ENCODE data around the gene HEPN1. TPM values are rescaled to one million over a fixed set of nuclear protein-coding genes. Genes with fewer than 3 reads are reported as not detected.

HEPN1 gene
- polyA plus RNA-seq, 1 donor, result not detected

DNA sequence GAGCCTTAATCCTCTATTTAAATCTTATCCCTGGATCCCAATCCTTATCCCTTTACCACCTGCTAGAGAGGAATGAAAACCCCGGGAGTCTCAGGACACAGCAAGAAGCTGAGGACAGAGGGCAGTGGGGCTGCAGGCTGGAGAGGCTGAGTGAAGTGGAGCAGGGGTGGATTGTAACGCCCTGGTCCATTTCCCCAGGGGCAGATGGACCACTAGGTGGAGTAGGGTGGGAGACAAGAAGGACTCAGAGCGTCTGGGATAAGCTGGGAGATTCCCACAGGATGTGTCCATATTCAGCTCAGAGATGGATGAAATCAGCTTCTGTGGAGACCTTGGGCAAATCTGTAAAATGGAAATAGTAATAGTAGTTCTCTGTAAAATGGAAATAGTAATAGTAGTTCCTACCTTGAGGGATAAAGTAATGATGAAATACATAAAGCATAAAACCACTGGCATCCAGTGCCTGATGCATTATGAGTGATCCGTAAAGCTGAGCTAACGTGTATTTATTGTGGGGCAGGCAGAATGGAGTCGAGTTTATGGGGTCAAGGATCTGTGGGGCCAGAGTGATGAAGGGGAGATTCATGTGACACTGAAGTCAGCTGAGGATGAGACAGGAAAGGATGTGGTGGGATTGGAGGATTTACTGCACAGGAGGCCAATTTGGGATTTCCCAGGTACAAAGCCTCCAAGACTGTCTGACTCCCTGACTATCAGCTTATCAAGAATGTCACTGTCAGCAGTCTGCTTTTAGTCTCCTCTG is 19.5 kb upstream of the HEPN1 start:
- Histone ChIP-seq H3K27me3 (ENCODE audit: control insufficient read depth, insufficient read depth, low read length) (peaks cover 34% of the 10 kb centered on the region), H3K9me3 (ENCODE audit: control insufficient read depth, low read depth, low read length) (no peaks in the 10 kb centered on the region), H3K4me3 (ENCODE audit: low read length) (no peak overlapping the region), H3K4me1 (ENCODE audit: control insufficient read depth, insufficient read depth, low read length) (no peaks in the 10 kb centered on the region), H3K27ac (ENCODE audit: low read length) (no peak overlapping the region), H3K36me3 (ENCODE audit: control insufficient read depth, insufficient read depth, low read length) (no peaks in the 10 kb centered on the region)
- WGBS (ENCODE audit: insufficient coverage, low lambda C conversion rate), result no CpG with 5 or more reads among the region's 6 CpGs
- no peak for DNase-seq

DNA sequence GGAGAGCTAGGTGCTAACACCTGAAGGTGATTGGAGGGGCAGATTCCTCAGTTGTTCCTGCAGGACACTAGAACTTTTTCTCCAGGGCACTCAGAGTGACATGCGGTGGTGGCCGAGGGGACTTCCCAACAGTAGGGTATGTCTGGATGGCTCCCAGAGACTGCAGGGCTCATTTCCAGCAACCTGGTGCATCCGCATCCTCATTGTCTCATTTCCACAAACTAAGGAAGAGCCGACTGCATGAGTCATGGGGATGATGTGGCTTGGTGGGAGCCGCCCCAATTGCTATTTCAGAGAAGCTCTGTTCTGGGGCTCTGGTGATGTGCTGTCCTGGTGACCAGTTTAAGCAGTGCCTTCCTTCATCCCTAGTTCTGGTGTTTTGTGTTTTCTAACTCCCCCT is 18.6 kb upstream of the HEPN1 start:
- Histone ChIP-seq H3K36me3 (ENCODE audit: control insufficient read depth, insufficient read depth, low read length) (no peaks in the 10 kb centered on the region), H3K27ac (ENCODE audit: low read length) (no peak overlapping the region), H3K27me3 (ENCODE audit: control insufficient read depth, insufficient read depth, low read length) (peaks cover 34% of the 10 kb centered on the region), H3K4me1 (ENCODE audit: control insufficient read depth, insufficient read depth, low read length) (no peaks in the 10 kb centered on the region), H3K4me3 (ENCODE audit: low read length) (no peak overlapping the region), H3K9me3 (ENCODE audit: control insufficient read depth, low read depth, low read length) (no peaks in the 10 kb centered on the region)
- no peak for DNase-seq
- WGBS (ENCODE audit: insufficient coverage, low lambda C conversion rate), result no CpG with 5 or more reads among the region's 5 CpGs

DNA sequence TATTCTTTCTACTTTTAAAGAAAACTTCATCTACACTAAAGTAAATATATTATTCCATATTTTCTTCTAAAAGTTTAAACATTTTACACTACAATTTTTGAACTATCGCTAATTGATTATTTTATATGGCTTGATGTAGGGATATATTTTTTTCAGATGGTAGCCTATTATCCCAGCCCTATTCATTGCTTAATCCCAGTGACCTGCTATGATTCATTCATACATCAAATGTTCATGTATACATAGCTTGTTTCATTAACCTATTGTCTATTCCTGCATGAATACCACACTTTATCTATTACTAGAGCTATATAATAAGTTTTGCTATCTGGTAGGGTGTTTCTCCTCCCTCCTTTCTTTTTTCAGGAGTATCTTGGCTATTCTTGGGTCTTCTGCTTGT is 16.4 kb upstream of the HEPN1 start:
- no peak overlapping the region for H3K4me3 ChIP-seq (ENCODE audit: low read length)

DNA sequence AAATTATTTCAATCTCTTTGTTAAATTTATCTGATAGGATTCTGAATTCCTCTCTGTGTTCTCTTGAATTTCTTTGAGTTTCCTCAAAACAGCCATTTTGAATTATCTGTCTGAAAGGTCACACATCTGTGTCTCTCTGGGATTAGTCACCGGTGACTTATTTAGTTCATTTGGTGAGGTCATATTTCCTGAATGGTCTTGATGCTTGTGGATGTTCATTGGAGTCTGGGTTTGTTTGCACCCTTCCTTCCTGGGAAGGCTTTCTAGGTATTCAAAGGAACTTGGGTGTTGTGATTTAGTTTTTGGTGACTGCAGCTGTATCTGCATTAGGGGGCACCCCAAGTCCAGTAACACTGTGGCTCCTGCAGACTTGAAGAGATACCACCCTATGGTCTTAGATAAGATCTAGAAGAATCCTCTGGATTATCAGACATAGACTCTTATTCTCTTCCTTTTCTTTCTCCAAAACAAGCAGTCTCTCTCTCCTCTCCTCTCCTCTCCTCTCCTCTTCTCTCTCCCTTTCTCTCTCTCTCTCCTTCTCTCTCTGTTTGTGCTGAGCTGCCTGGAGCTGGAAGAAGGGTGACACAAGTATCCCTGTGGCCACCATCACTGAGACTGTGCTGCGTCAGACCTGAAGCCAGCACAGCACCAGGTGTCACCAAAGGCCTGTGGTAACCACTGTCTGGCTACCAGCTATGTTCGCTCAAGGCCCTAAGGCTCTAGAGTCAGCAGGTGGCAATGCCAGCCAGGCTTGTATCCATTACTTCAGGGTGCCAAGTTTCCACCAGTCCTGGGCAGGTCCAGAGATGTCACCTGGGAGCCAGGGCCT is 3.3 kb upstream of the HEPN1 start:
- no peak for DNase-seq
- no peak overlapping the region for H3K4me3 ChIP-seq (ENCODE audit: low read length)
- no peaks in the 10 kb centered on the region for H3K4me1 ChIP-seq (ENCODE audit: control insufficient read depth, insufficient read depth, low read length)
- H3K36me3 ChIP-seq (ENCODE audit: control insufficient read depth, insufficient read depth, low read length), result no peaks in the 10 kb centered on the region
- peaks cover 3% of the 10 kb centered on the region for H3K9me3 ChIP-seq (ENCODE audit: control insufficient read depth, low read depth, low read length)
- H3K27ac ChIP-seq (ENCODE audit: low read length), result no peak overlapping the region
- peaks cover 24% of the 10 kb centered on the region for H3K27me3 ChIP-seq (ENCODE audit: control insufficient read depth, insufficient read depth, low read length)
- no CpG with 5 or more reads among the region's 3 CpGs for WGBS (ENCODE audit: insufficient coverage, low lambda C conversion rate)

More for the DNA sequence above, 16.4 kb upstream of the HEPN1 start:
- no peaks in the 10 kb centered on the region for H3K36me3 ChIP-seq (ENCODE audit: control insufficient read depth, insufficient read depth, low read length)
- H3K9me3 ChIP-seq (ENCODE audit: control insufficient read depth, low read depth, low read length), result no peaks in the 10 kb centered on the region
- no peak overlapping the region for H3K27ac ChIP-seq (ENCODE audit: low read length)
- DNase-seq, result no peak
- WGBS (ENCODE audit: insufficient coverage, low lambda C conversion rate), result 88% methylated on average over 1 of the region's 1 CpG
- peaks cover 34% of the 10 kb centered on the region for H3K27me3 ChIP-seq (ENCODE audit: control insufficient read depth, insufficient read depth, low read length)
- H3K4me1 ChIP-seq (ENCODE audit: control insufficient read depth, insufficient read depth, low read length), result no peaks in the 10 kb centered on the region

DNA sequence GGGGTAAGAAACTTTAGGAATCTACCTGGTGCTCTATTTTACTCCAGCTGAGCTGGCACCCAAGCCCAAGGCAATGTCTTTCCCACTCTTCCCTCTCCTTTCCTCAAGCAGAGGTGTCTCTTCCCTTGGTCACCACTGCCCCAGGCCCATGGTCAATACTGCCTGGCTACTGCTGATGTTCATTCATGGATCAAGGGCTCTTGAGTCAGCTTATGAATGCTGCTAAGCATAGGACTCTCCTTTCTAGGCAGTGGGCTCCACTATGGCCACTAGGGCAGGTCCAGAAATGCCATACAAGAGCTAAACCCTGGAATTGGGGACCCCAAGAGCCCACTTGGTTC is 2.7 kb upstream of the HEPN1 start:
- Histone ChIP-seq H3K4me1 (ENCODE audit: control insufficient read depth, insufficient read depth, low read length) (peaks cover 1% of the 10 kb centered on the region), H3K9me3 (ENCODE audit: control insufficient read depth, low read depth, low read length) (peaks cover 3% of the 10 kb centered on the region), H3K36me3 (ENCODE audit: control insufficient read depth, insufficient read depth, low read length) (no peaks in the 10 kb centered on the region), H3K27me3 (ENCODE audit: control insufficient read depth, insufficient read depth, low read length) (peaks cover 26% of the 10 kb centered on the region), H3K4me3 (ENCODE audit: low read length) (no peak overlapping the region), H3K27ac (ENCODE audit: low read length) (no peak overlapping the region)
- no peak for DNase-seq

DNA sequence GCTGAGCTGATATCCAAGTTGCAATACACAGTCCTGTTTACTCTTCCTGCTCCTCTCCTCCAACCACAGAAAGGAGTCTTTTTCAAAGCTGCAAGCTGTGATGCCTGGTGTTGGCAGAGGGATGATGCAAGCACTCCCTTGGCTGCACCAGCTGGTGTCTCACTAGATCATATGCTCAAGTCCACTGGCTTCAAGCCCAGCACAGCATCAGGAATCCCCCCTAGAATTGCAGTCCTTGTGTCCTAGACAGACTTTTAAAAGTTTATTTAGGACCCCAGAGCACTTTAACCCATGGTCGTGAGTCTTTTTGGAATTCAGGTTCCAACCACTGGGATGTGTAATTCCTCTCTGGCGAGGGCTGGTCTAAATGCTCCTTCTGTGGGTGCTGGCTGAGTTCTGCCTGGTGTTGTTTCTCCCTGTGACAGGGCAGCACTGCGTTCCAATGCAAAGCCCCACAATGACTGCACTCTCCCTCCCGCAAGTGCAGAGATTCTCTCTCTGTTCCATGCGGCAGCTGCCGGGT is 1.9 kb upstream of the HEPN1 start:
- peaks cover 3% of the 10 kb centered on the region for H3K9me3 ChIP-seq (ENCODE audit: control insufficient read depth, low read depth, low read length)
- no peak for DNase-seq
- no peak overlapping the region for H3K27ac ChIP-seq (ENCODE audit: low read length)
- H3K27me3 ChIP-seq (ENCODE audit: control insufficient read depth, insufficient read depth, low read length), result peaks cover 34% of the 10 kb centered on the region
- no peaks in the 10 kb centered on the region for H3K36me3 ChIP-seq (ENCODE audit: control insufficient read depth, insufficient read depth, low read length)
- H3K4me1 ChIP-seq (ENCODE audit: control insufficient read depth, insufficient read depth, low read length), result peaks cover 4% of the 10 kb centered on the region
- H3K4me3 ChIP-seq (ENCODE audit: low read length), result no peak overlapping the region
- no CpG with 5 or more reads among the region's 6 CpGs for WGBS (ENCODE audit: insufficient coverage, low lambda C conversion rate)

DNA sequence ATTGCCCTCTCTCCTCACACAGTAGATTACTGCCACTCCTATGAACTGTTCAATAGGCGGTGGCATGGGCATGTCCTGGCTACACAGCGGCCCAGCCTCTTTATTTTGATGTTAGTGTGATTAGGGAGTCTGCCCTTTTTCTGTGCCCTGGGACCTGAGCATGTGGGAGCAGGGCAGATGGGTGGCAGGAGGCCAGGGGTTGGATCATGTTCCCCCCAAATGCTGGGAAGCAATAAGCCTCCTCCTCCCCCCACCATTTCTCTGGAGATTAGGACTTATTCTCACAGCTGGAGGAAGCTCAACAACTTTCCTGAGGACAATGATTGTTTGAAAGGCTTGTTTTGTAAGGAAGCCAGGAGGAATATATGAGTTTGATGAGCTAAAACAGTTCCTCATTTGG is 848 bp downstream of the HEPN1 start:
- Histone ChIP-seq H3K27ac (ENCODE audit: low read length) (no peak overlapping the region), H3K9me3 (ENCODE audit: control insufficient read depth, low read depth, low read length) (peaks cover 3% of the 10 kb centered on the region), H3K4me1 (ENCODE audit: control insufficient read depth, insufficient read depth, low read length) (peaks cover 4% of the 10 kb centered on the region), H3K27me3 (ENCODE audit: control insufficient read depth, insufficient read depth, low read length) (peaks cover 53% of the 10 kb centered on the region), H3K36me3 (ENCODE audit: control insufficient read depth, insufficient read depth, low read length) (no peaks in the 10 kb centered on the region), H3K4me3 (ENCODE audit: low read length) (no peak overlapping the region)
- no CpG with 5 or more reads among the region's 2 CpGs for WGBS (ENCODE audit: insufficient coverage, low lambda C conversion rate)
- no peak for DNase-seq

DNA sequence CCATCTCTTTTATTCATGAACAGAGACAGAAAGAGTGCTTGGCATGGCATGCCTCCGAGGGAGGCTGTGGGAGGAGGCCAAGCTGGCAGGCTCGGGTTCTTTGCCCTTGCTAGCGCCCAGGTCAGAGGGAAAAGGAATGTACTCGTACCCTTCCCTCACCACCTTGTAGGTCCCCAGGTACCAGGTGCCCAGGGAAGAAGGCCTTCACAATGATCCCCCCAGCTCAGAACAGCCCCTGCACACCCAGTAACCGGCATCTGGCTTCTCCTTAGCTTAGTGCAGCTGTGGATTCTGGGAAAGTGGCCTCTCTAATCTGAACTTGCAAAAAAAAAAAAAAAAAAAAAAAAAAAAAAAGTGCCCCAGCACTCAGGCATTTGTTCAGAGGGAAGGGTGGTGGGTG is 1.3 kb downstream of the HEPN1 start:
- WGBS (ENCODE audit: insufficient coverage, low lambda C conversion rate), result no CpG with 5 or more reads among the region's 5 CpGs
- H3K4me1 ChIP-seq (ENCODE audit: control insufficient read depth, insufficient read depth, low read length), result peaks cover 4% of the 10 kb centered on the region
- no peak for DNase-seq
- no peak overlapping the region for H3K4me3 ChIP-seq (ENCODE audit: low read length)
- H3K9me3 ChIP-seq (ENCODE audit: control insufficient read depth, low read depth, low read length), result peaks cover 3% of the 10 kb centered on the region
- H3K36me3 ChIP-seq (ENCODE audit: control insufficient read depth, insufficient read depth, low read length), result no peaks in the 10 kb centered on the region
- no peak overlapping the region for H3K27ac ChIP-seq (ENCODE audit: low read length)
- peaks cover 53% of the 10 kb centered on the region for H3K27me3 ChIP-seq (ENCODE audit: control insufficient read depth, insufficient read depth, low read length)

DNA sequence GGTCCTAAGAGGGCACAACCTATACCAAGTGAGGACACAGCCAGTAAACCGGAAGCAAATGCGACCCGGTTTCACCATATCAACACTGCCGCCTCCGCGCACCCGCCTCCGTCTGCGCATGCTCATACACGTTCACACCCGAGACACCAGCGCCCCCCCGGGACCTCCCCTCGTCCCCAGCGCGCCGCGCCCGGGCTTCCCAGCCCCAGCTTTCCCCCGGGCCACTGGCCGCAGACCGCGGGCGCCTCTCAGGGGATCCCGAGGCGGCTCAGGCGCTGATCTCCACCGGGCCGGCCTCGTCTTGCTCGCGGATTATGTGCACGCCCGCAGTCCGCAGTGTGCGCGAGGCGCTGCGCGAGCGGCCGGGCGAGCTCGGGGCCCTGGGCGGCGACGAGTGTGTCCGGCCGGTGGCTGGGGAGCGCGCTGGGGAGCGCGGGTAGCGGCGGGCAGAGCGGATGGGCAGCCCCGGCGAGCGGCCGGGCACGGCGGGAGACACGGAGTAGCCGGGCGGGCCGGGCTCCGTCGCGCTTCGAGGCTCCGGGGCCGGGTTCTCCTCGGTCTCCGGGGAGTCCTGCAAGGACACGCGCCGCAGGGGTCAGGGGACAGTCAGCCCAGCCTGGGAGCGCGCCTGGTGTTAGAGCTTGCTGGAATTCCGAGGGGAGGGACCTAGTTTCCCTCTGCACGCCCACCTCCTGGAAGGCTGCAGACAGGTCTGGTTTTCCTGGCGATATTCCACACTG is 2.0 kb downstream of the HEPN1 start:
- no peak overlapping the region for H3K4me3 ChIP-seq (ENCODE audit: low read length)
- no peaks in the 10 kb centered on the region for H3K36me3 ChIP-seq (ENCODE audit: control insufficient read depth, insufficient read depth, low read length)
- peaks cover 4% of the 10 kb centered on the region for H3K4me1 ChIP-seq (ENCODE audit: control insufficient read depth, insufficient read depth, low read length)
- peaks cover 51% of the 10 kb centered on the region for H3K27me3 ChIP-seq (ENCODE audit: control insufficient read depth, insufficient read depth, low read length)
- no peak overlapping the region for H3K27ac ChIP-seq (ENCODE audit: low read length)
- DNase-seq, result peak; percentile 70 to 73
- WGBS (ENCODE audit: insufficient coverage, low lambda C conversion rate), result no CpG with 5 or more reads among the region's 82 CpGs
- peaks cover under 1% of the 10 kb centered on the region for H3K9me3 ChIP-seq (ENCODE audit: control insufficient read depth, low read depth, low read length)

DNA sequence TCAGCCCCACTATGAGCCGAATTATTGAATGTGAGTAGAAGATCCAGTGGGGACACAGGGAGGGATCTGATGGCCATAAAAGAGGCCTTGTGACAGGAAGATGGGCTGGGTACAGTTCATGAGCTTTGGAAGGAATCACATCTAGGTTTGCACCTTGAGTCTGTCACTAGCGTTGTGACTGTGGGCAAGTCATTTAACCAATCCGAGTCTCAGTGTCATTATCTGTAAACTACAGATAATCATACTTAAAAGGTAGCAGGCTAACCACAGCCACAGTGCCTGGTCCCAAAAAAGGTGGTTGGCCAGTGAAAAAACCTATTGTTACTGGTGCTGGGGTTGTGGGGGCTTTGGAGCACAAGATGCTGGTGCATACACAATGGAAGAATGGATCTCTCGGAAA is 3.8 kb downstream of the HEPN1 start:
- Histone ChIP-seq H3K4me1 (ENCODE audit: control insufficient read depth, insufficient read depth, low read length) (peaks cover 4% of the 10 kb centered on the region), H3K4me3 (ENCODE audit: low read length) (no peak overlapping the region), H3K27me3 (ENCODE audit: control insufficient read depth, insufficient read depth, low read length) (peaks cover 41% of the 10 kb centered on the region), H3K9me3 (ENCODE audit: control insufficient read depth, low read depth, low read length) (no peaks in the 10 kb centered on the region), H3K36me3 (ENCODE audit: control insufficient read depth, insufficient read depth, low read length) (no peaks in the 10 kb centered on the region), H3K27ac (ENCODE audit: low read length) (no peak overlapping the region)
- WGBS (ENCODE audit: insufficient coverage, low lambda C conversion rate), result 80% methylated on average over 1 of the region's 4 CpGs
- no peak for DNase-seq
